ENCODE results near the gene TBCD. TPM values are rescaled to one million over a fixed set of nuclear protein-coding genes. Genes with fewer than 3 reads are reported as not detected.

Gene TBCD
- 27.9 and 34.2 TPM in 2 replicates for total RNA-seq

GRCh38 chr17:82751571-82752370 lies at the start of gene TBCD:
TSS of gene TBCD (plus strand) at chr17:82752065. CDS start at chr17:82752194, 129 bp downstream.

GRCh38 chr17:82716203-82717010 lies 35.5 kb upstream of the TBCD start, which contains the start of gene FN3KRP:
TSS of gene FN3KRP (plus strand) at chr17:82716706. CDS start at chr17:82716756, 50 bp downstream.

GRCh38 chr17:82734987-82735866 lies 16.6 kb upstream of the TBCD start, which contains the start of gene FN3K:
TSS of gene FN3K (plus strand) at chr17:82735615. CDS start at chr17:82735637, 22 bp downstream.

GRCh38 chr17:82839617-82840292 lies 87.9 kb downstream of the TBCD start, which contains the start of gene ZNF750:
TSS of gene ZNF750 (minus strand) at chr17:82840022. CDS start at chr17:82832454, 7,568 bp downstream.

Other genes with a start within 250 kb of the TBCD start
- 27.9 and 30.9 TPM in 2 replicates for gene FOXK2, start 232.3 kb upstream of the TBCD start, total RNA-seq
- 72.3 and 77.8 TPM in 2 replicates for gene WDR45B, start 103.6 kb upstream of the TBCD start, total RNA-seq
- gene RAB40B, start 53.4 kb upstream of the TBCD start, total RNA-seq, result 8.8 and 10.7 TPM in 2 replicates
- 16.0 and 18.7 TPM in 2 replicates for gene FN3KRP, start 35.4 kb upstream of the TBCD start, total RNA-seq
- gene FN3K, start 16.4 kb upstream of the TBCD start, total RNA-seq, result 0.26 and 1.4 TPM in 2 replicates
- gene ZNF750, start 88.0 kb downstream of the TBCD start, total RNA-seq, result not detected in 2 replicates